Panc1 (cell line): ENCODE measurements around the gene FAM227A. TPM values are rescaled to one million over a fixed set of nuclear protein-coding genes. Genes with fewer than 3 reads are reported as not detected.

Experiments used
- ATAC-seq: fragments of 200-7000 bp; cut with Tn5 transposase; 2 replicates; pipeline ENCODE4 v1.9.1; 2020; ENCODE audit warnings: mild to moderate bottlenecking, moderate library complexity
- BruUV-seq: library from RNA; stranded (reverse); fragments of 400-500 nt; replicated peaks from 2 replicates; lab custom pipeline; 2021; lab: Mats Ljungman, UMichigan
- CTCF ChIA-PET: fragments of 300-600 bp; sonication (Branson Sonifier 250); formaldehyde crosslinking; loops from one replicate; lab custom pipeline; 2022; ENCODE audit warnings: antibody characterized with exemption; lab: Charles Lee
- POLR2A ChIA-PET: fragments of 300-600 bp; sonication (Branson Sonifier 250); formaldehyde crosslinking; loops from one replicate; lab custom pipeline; 2022; ENCODE audit warnings: antibody characterized with exemption; lab: Charles Lee
- DNase-seq: peaks from one replicate; pipeline ENCODE4 v3.0.0-alpha.2; 2010; ENCODE audit warnings: low read depth, low spot score
- H3K27ac ChIP-seq: 2 replicates; pipeline ENCODE4 v1.5.1; 2011; ENCODE audit warnings: mild to moderate bottlenecking, low read length, inconsistent platforms
- H3K27me3 ChIP-seq: fragments of 200-500 bp; sonication (Bioruptor generic); 2 replicates; pipeline ENCODE4 v1.6.0; 2014; ENCODE audit warnings: low read length, inconsistent platforms; ENCODE audit not compliant: control insufficient read depth, insufficient read depth
- H3K36me3 ChIP-seq: fragments of 200-500 bp; sonication (Bioruptor generic); 2 replicates; pipeline ENCODE4 v1.5.1; 2014; ENCODE audit warnings: inconsistent platforms, mild to moderate bottlenecking, low read length, moderate library complexity; ENCODE audit not compliant: control insufficient read depth, insufficient read depth
- H3K4me1 ChIP-seq: 2 replicates; pipeline ENCODE4 v1.5.1; 2011; ENCODE audit warnings: inconsistent platforms, mild to moderate bottlenecking, low read length, moderate library complexity; ENCODE audit not compliant: control insufficient read depth, insufficient read depth
- H3K4me3 ChIP-seq, 2 experiments: 2 replicates each; pipeline ENCODE4 v1.5.1; 2011 to 2012; ENCODE audit warnings: low read depth in 2 of 2, low read length in 2 of 2, mild to moderate bottlenecking in 2 of 2, inconsistent platforms in 1 of 2, moderate library complexity in 1 of 2
- H3K9me3 ChIP-seq: fragments of 200-500 bp; sonication (Bioruptor generic); 2 replicates; pipeline ENCODE4 v1.5.1; 2014; ENCODE audit warnings: low read depth, mild to moderate bottlenecking, inconsistent platforms, low read length, moderate library complexity; ENCODE audit not compliant: control insufficient read depth, insufficient read depth
- CTCF ChIP-seq: fragments of 450-650 bp; IDR thresholded peaks from 2 replicates; pipeline ENCODE4 v1.5.1; 2017; ENCODE audit warnings: mild to moderate bottlenecking
- POLR2AphosphoS5 ChIP-seq: IDR thresholded peaks from 2 replicates; pipeline ENCODE4 v1.6.1; 2012; ENCODE audit warnings: mild to moderate bottlenecking, low read depth, low read length, moderate library complexity
- REST ChIP-seq, 2 experiments: IDR thresholded peaks; 2 replicates each; pipeline ENCODE4 v1.6.1; 2011 to 2012; ENCODE audit warnings: low read depth in 2 of 2, control low read depth in 1 of 2, low read length in 1 of 2, mild to moderate bottlenecking in 1 of 2, moderate library complexity in 1 of 2; ENCODE audit not compliant: insufficient read depth in 1 of 2
- SIN3A ChIP-seq: IDR thresholded peaks from 2 replicates; pipeline ENCODE4 v1.6.1; 2012; ENCODE audit warnings: low read depth, mild to moderate bottlenecking, low read length, moderate library complexity, borderline replicate concordance; ENCODE audit not compliant: insufficient read depth
- TCF7L2 ChIP-seq: IDR thresholded peaks from 2 replicates; pipeline ENCODE4 v1.6.1; 2011; ENCODE audit warnings: mild to moderate bottlenecking, low read depth, low read length, inconsistent platforms
- in situ Hi-C: cut with HindIII; loops from 2 replicates; pipeline ENCODE4 v1.10.0; 2016; ENCODE audit warnings: low sequenced_read_pairs, low pct_unique_long_range_greater_than_20kb
- intact Hi-C: fragments of 100-400 bp; cut with micrococcal nuclease; formaldehyde crosslinking; loops from one replicate; pipeline ENCODE4 v1.10.0; 2022; ENCODE audit not compliant: unreplicated experiment
- total RNA-seq: library from RNA; stranded (reverse); gene quantifications from one replicate; pipeline ENCODE4 v1.2.1, GENCODE V29; 2021; ENCODE audit not compliant: unreplicated experiment

Gene FAM227A
- total RNA-seq, 1 experiment from 2014 or later: 2.4 TPM

GRCh38 chr22:38655519-38656255 is 505 bp downstream of the FAM227A start:
- DNase-seq (no peak), ATAC-seq (peak; percentile 49)
- H3K4me1 ChIP-seq: no peaks in the 10 kb centered on the region; the same call in 1 of the 2 replicates
- H3K27ac ChIP-seq: peak overlapping the region; percentile 91
- CTCF ChIA-PET: interaction anchor here (0.7 kb wide), 1 partner anchor 295 kb away, joined by 3 read pairs; no protein-coding TSS in a partner anchor
- H3K27me3 ChIP-seq: no peaks in the 10 kb centered on the region
- TSS peak; percentile 88 for BruUV-seq
- H3K4me3 ChIP-seq: peak overlapping the region; percentile 76 to 77
- peaks cover 4% of the 10 kb centered on the region; the same call in 1 of the 2 replicates for H3K36me3 ChIP-seq
- POLR2A ChIA-PET: no interaction called here
- TF ChIP-seq POLR2AphosphoS5 (no peak), TCF7L2 (no peak), REST (IDR thresholded peaks at IDR 0.05; ENCODE audit: insufficient read depth in 1 of 2, low read depth in 2 of 2, low read length in 1 of 2) (no peak), SIN3A (no peak; the same call in 1 of the 2 replicates), CTCF (no peak)
- intact Hi-C loops (no loop called here), in situ Hi-C loops (no loop called here)
- H3K9me3 ChIP-seq: no peaks in the 10 kb centered on the region

GRCh38 chr22:38653741-38654140 is 2.5 kb downstream of the FAM227A start:
- no peak overlapping the region for H3K27ac ChIP-seq
- in situ Hi-C loops: no loop called here
- CTCF ChIA-PET: no interaction called here

More at GRCh38 chr22:38653741-38654140, 2.5 kb downstream of the FAM227A start:
- no peak for ATAC-seq
- H3K36me3 ChIP-seq: peaks cover 4% of the 10 kb centered on the region; the same call in 1 of the 2 replicates
- no peaks in the 10 kb centered on the region; the same call in 1 of the 2 replicates for H3K4me1 ChIP-seq
- no TSS peak for BruUV-seq
- H3K9me3 ChIP-seq: no peaks in the 10 kb centered on the region
- intact Hi-C loops: no loop called here
- POLR2A ChIA-PET: no interaction called here
- no peak for DNase-seq
- TF ChIP-seq CTCF: no peak
- TF ChIP-seq REST (IDR thresholded peaks at IDR 0.05; ENCODE audit: insufficient read depth in 1 of 2, low read depth in 2 of 2, low read length in 1 of 2): no peak
- no peak for TF ChIP-seq SIN3A
- no peak for TF ChIP-seq TCF7L2
- no peak for TF ChIP-seq POLR2AphosphoS5
- H3K27me3 ChIP-seq: no peaks in the 10 kb centered on the region
- no peak overlapping the region for H3K4me3 ChIP-seq
